Keratinocyte (primary cell): ENCODE results near the gene SPRED3.

Experiments used
- CTCF ChIP-seq, 3 experiments: IDR thresholded peaks in 1 of 3; conservative IDR thresholded peaks in 1 of 3; optimal IDR thresholded peaks in 1 of 3; 2 replicates in 2 of 3; 3 replicates in 1 of 3; pipeline versions ENCODE3 to v1.5.1; 2011; ENCODE audit warnings: low read length in 3 of 3, mild to moderate bottlenecking in 3 of 3, moderate library complexity in 2 of 3, control low read depth in 1 of 3, inconsistent platforms in 1 of 3; ENCODE audit not compliant: insufficient read depth in 2 of 3; ENCODE audit errors: extremely low read depth in 1 of 3
- EZH2 ChIP-seq: IDR thresholded peaks from one replicate; pipeline ENCODE4 v1.6.1; 2012; ENCODE audit warnings: inconsistent platforms, mild to moderate bottlenecking, low read length, moderate library complexity

GRCh38 chr19:38369584-38369983 is 18.9 kb upstream of the SPRED3 start:
- TF ChIP-seq CTCF (optimal IDR thresholded peaks at IDR 0.05 in 1 of 3, IDR thresholded peaks at IDR 0.05 in 1 of 3, conservative IDR thresholded peaks at IDR 0.05 in 1 of 3; ENCODE audit: extremely low read depth in 1 of 3, insufficient read depth in 2 of 3, low read length in 3 of 3) (no peak), EZH2 (no peak)
